Measurements from ENCODE around the gene LYAR. TPM values are rescaled to one million over a fixed set of nuclear protein-coding genes. Genes with fewer than 3 reads are reported as not detected.

The LYAR gene
- total and polyA plus RNA-seq, 7 donors: 3.6 to 19.9 (median 14.3) TPM

GRCh38 chr4:4299006-4299405, 9.1 kb upstream of the LYAR start:
- Histone ChIP-seq H3K4me3 (no peak overlapping the region), H3K27ac (no peak overlapping the region), H3K36me3 (peaks cover 0 to 26% (median 13%) of the 10 kb centered on the region in 4 donors), H3K4me1 (no peaks in the 10 kb centered on the region), H3K9me3 (no peaks in the 10 kb centered on the region), H3K27me3 (no peaks in the 10 kb centered on the region)
- 92 to 98% methylated on average over 3 of the region's 3 CpGs for WGBS, 2 donors
- TF ChIP-seq POLR2AphosphoS5 (IDR thresholded peaks at IDR 0.05) (no peak), EP300 (IDR thresholded peaks at IDR 0.05) (no peak), CTCF (IDR thresholded peaks at IDR 0.05) (no peak), POLR2A (IDR thresholded peaks at IDR 0.05) (no peak)
- DNase-seq: no peak
- intact Hi-C loops (cut with DNase I): no loop called here

GRCh38 chr4:4296283-4296846, 6.4 kb upstream of the LYAR start:
- TF ChIP-seq EP300 (IDR thresholded peaks at IDR 0.05): no peak
- TF ChIP-seq POLR2AphosphoS5 (IDR thresholded peaks at IDR 0.05): no peak
- no peak for TF ChIP-seq POLR2A (IDR thresholded peaks at IDR 0.05)
- TF ChIP-seq CTCF (IDR thresholded peaks at IDR 0.05): no peak
- Histone ChIP-seq H3K27ac (no peak overlapping the region), H3K36me3 (peaks cover 0 to 8% (median 5%) of the 10 kb centered on the region in 4 donors), H3K9me3 (no peaks in the 10 kb centered on the region), H3K27me3 (no peaks in the 10 kb centered on the region), H3K4me3 (no peak overlapping the region), H3K4me1 (peaks cover 0 to 9% (median 7%) of the 10 kb centered on the region in 4 donors)
- 94 to 97% methylated on average over 5 of the region's 5 CpGs for WGBS, 2 donors
- DNase-seq: no peak
- intact Hi-C loops (cut with DNase I): no loop called here

GRCh38 chr4:4293279-4293678, 3.3 kb upstream of the LYAR start:
- Histone ChIP-seq H3K9me3 (no peaks in the 10 kb centered on the region), H3K27me3 (no peaks in the 10 kb centered on the region), H3K4me3 (no peak overlapping the region), H3K36me3 (peaks cover 0 to 8% (median 0%) of the 10 kb centered on the region in 4 donors), H3K4me1 (peaks cover 0 to 32% (median 28%) of the 10 kb centered on the region in 4 donors), H3K27ac (no peak overlapping the region)
- intact Hi-C loops (cut with DNase I): loop anchor here (5.0 kb wide), 1 partner anchor 46 kb away; the partner anchor contains the start of gene TMEM128
- DNase-seq: no peak
- 96 to 97% methylated on average over 3 of the region's 3 CpGs for WGBS, 2 donors
- TF ChIP-seq POLR2A (IDR thresholded peaks at IDR 0.05): no peak
- TF ChIP-seq CTCF (IDR thresholded peaks at IDR 0.05): no peak
- no peak for TF ChIP-seq POLR2AphosphoS5 (IDR thresholded peaks at IDR 0.05)
- no peak for TF ChIP-seq EP300 (IDR thresholded peaks at IDR 0.05)

- Histone ChIP-seq H3K27me3 (no peaks in the 10 kb centered on the region), H3K27ac (peak overlapping the region; percentile 81 to 88 (median 82)), H3K36me3 (peaks cover 0 to 18% (median 4%) of the 10 kb centered on the region in 4 donors), H3K4me3 (peak overlapping the region; percentile 78 to 95 (median 88)), H3K4me1 (peaks cover 0 to 32% (median 28%) of the 10 kb centered on the region in 4 donors), H3K9me3 (no peaks in the 10 kb centered on the region)
- WGBS, 2 donors: 0 to 1% methylated on average over 10 of the region's 10 CpGs
- intact Hi-C loops (cut with DNase I): no loop called here
- no peak for DNase-seq
- TF ChIP-seq POLR2A (IDR thresholded peaks at IDR 0.05) (no peak), CTCF (IDR thresholded peaks at IDR 0.05) (no peak), EP300 (IDR thresholded peaks at IDR 0.05) (no peak), POLR2AphosphoS5 (IDR thresholded peaks at IDR 0.05) (no peak)
Measured at GRCh38 chr4:4289597-4289940, 385 bp downstream of the LYAR start.

- no peaks in the 10 kb centered on the region for H3K9me3 ChIP-seq
- peaks cover 0 to 32% (median 28%) of the 10 kb centered on the region in 4 donors for H3K4me1 ChIP-seq
- peak overlapping the region in 3 of 4 donors; percentile 78 to 94 (median 83) for H3K4me3 ChIP-seq
- TF ChIP-seq CTCF (IDR thresholded peaks at IDR 0.05) (no peak), POLR2AphosphoS5 (IDR thresholded peaks at IDR 0.05) (no peak), POLR2A (IDR thresholded peaks at IDR 0.05) (no peak), EP300 (IDR thresholded peaks at IDR 0.05) (no peak)
- no peak for DNase-seq
- intact Hi-C loops (cut with DNase I): no loop called here
- H3K36me3 ChIP-seq: peaks cover 0 to 23% (median 4%) of the 10 kb centered on the region in 4 donors
- no peaks in the 10 kb centered on the region for H3K27me3 ChIP-seq
- no peak overlapping the region for H3K27ac ChIP-seq
- 4 to 38% methylated on average over 3 of the region's 3 CpGs for WGBS, 2 donors
Measured at GRCh38 chr4:4289055-4289454, 899 bp downstream of the LYAR start.

All from sigmoid colon (tissue), 7 donors.